Measurements from ENCODE around the gene PLIN4.

Gene PLIN4

DNA sequence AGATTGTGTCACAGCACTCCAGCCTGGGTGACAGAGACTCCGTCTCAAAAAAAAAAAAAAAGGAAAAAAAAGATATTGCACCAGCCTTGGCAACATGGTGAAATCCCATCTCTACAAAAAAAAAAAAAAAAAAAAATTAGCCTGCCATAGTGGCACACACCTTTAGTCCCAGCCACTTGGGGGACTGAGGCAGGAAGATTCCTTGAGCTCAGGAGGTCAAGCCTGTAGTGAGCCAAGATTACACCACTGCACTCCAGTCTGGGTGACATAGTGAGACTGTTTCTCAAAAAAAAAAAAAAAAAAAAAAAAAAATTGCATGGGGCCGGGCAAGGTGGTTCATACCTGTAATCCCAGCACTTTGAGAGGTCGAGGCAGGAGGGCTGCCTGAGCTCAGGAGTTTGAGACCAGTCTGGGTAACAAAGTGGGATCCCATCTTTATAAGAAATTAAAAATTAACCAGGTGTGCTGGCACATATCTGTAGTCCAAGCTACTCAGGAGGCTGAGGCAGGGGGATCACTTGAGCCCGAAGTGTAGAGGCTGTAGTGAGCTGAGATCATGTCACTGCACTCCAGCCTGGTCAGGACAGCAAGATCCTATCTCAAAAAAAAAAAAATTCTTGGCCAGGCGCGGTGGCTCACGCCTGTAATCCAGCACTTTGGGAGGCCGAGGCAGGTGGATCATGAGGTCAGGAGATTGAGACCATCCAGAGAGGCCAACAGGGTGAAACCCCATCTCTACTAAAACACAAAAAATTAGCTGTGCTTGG is 53.3 kb downstream of the PLIN4 start:
- TF ChIP-seq TOX (CRISPR knock-in tag; IDR thresholded peaks at IDR 0.05; ENCODE audit: borderline replicate concordance) (no peak), ISL1 (CRISPR knock-in tag; IDR thresholded peaks at IDR 0.05) (no peak), SNAI2 (CRISPR knock-in tag; IDR thresholded peaks at IDR 0.05) (no peak), ZNF70 (CRISPR knock-in tag; IDR thresholded peaks at IDR 0.05) (no peak), GLIS3 (CRISPR knock-in tag; IDR thresholded peaks at IDR 0.05) (no peak), ESRRG (CRISPR knock-in tag; IDR thresholded peaks at IDR 0.05) (no peak), CSDC2 (CRISPR knock-in tag; IDR thresholded peaks at IDR 0.05) (no peak), ARNTL (CRISPR knock-in tag; IDR thresholded peaks at IDR 0.05; ENCODE audit: borderline replicate concordance, low read depth) (no peak), RARB (CRISPR knock-in tag; IDR thresholded peaks at IDR 0.05) (no peak), OSR1 (CRISPR knock-in tag; IDR thresholded peaks at IDR 0.05) (no peak), ZFP30 (CRISPR knock-in tag; IDR thresholded peaks at IDR 0.05) (no peak), ZC3H10 (CRISPR knock-in tag; IDR thresholded peaks at IDR 0.05) (no peak), TCF4 (CRISPR knock-in tag; IDR thresholded peaks at IDR 0.05; ENCODE audit: borderline replicate concordance) (no peak)
- TF ChIP-seq, protein P1, sequence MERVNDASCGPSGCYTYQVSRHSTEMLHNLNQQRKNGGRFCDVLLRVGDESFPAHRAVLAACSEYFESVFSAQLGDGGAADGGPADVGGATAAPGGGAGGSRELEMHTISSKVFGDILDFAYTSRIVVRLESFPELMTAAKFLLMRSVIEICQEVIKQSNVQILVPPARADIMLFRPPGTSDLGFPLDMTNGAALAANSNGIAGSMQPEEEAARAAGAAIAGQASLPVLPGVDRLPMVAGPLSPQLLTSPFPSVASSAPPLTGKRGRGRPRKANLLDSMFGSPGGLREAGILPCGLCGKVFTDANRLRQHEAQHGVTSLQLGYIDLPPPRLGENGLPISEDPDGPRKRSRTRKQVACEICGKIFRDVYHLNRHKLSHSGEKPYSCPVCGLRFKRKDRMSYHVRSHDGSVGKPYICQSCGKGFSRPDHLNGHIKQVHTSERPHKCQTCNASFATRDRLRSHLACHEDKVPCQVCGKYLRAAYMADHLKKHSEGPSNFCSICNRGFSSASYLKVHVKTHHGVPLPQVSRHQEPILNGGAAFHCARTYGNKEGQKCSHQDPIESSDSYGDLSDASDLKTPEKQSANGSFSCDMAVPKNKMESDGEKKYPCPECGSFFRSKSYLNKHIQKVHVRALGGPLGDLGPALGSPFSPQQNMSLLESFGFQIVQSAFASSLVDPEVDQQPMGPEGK (CRISPR knock-in tag; IDR thresholded peaks at IDR 0.05; ENCODE audit: borderline replicate concordance) = no peak
- TF ChIP-seq, protein P2, sequence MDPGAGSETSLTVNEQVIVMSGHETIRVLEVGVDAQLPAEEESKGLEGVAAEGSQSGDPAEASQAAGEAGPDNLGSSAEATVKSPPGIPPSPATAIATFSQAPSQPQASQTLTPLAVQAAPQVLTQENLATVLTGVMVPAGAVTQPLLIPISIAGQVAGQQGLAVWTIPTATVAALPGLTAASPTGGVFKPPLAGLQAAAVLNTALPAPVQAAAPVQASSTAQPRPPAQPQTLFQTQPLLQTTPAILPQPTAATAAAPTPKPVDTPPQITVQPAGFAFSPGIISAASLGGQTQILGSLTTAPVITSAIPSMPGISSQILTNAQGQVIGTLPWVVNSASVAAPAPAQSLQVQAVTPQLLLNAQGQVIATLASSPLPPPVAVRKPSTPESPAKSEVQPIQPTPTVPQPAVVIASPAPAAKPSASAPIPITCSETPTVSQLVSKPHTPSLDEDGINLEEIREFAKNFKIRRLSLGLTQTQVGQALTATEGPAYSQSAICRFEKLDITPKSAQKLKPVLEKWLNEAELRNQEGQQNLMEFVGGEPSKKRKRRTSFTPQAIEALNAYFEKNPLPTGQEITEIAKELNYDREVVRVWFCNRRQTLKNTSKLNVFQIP (CRISPR knock-in tag; IDR thresholded peaks at IDR 0.05; ENCODE audit: borderline replicate concordance, low read depth) = no peak
- TF ChIP-seq, protein P3, sequence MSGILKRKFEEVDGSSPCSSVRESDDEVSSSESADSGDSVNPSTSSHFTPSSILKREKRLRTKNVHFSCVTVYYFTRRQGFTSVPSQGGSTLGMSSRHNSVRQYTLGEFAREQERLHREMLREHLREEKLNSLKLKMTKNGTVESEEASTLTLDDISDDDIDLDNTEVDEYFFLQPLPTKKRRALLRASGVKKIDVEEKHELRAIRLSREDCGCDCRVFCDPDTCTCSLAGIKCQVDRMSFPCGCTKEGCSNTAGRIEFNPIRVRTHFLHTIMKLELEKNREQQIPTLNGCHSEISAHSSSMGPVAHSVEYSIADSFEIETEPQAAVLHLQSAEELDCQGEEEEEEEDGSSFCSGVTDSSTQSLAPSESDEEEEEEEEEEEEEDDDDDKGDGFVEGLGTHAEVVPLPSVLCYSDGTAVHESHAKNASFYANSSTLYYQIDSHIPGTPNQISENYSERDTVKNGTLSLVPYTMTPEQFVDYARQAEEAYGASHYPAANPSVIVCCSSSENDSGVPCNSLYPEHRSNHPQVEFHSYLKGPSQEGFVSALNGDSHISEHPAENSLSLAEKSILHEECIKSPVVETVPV (CRISPR knock-in tag; IDR thresholded peaks at IDR 0.05) = no peak
- TF ChIP-seq, protein P4, sequence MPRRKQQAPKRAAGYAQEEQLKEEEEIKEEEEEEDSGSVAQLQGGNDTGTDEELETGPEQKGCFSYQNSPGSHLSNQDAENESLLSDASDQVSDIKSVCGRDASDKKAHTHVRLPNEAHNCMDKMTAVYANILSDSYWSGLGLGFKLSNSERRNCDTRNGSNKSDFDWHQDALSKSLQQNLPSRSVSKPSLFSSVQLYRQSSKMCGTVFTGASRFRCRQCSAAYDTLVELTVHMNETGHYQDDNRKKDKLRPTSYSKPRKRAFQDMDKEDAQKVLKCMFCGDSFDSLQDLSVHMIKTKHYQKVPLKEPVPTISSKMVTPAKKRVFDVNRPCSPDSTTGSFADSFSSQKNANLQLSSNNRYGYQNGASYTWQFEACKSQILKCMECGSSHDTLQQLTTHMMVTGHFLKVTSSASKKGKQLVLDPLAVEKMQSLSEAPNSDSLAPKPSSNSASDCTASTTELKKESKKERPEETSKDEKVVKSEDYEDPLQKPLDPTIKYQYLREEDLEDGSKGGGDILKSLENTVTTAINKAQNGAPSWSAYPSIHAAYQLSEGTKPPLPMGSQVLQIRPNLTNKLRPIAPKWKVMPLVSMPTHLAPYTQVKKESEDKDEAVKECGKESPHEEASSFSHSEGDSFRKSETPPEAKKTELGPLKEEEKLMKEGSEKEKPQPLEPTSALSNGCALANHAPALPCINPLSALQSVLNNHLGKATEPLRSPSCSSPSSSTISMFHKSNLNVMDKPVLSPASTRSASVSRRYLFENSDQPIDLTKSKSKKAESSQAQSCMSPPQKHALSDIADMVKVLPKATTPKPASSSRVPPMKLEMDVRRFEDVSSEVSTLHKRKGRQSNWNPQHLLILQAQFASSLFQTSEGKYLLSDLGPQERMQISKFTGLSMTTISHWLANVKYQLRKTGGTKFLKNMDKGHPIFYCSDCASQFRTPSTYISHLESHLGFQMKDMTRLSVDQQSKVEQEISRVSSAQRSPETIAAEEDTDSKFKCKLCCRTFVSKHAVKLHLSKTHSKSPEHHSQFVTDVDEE (CRISPR knock-in tag; IDR thresholded peaks at IDR 0.05) = no peak
- ATAC-seq = no peak

DNA sequence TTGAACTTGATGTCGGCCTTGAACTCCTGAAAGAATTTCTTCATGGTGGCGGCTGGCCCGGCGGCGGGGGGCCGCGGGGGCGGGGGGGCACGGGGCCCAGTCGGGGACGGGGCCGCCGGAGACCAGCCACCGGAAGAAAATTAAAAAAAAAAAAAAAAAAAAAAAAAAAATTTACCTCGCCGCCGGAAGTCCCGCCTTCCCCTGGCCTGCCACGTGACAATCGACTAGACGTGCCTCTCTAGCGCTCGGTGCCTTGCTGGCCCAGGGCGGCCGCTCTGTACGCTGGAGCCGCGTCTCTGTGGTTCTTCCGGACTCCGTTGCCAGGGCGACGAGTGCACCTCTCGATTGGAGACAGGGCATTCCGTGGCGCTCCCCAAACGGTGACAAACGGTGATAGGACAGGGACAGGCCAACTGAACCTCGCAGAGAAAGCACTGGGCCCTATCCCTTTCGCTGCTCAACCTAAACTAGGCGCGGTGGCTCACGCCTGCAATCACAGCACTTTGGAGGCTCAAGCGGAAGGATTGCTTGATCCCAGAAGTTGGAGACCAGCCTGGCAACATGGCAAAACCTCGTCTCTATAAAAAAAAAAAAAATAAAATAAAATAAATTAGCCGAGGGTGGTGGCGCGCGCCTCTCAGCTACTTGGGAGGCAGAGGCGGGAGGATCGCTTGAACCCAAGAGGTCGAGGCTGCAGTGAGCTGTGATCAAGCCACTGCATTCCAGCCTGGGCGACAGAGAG is 60.5 kb downstream of the PLIN4 start, which contains the start of gene UBXN6:
Gene UBXN6 (minus strand): TSS at position 141 of the 742 bp plus-strand sequence. CDS start 97 bp downstream, at position 44.
- peak; percentile 88 for ATAC-seq
- TF ChIP-seq ZC3H10 (CRISPR knock-in tag; IDR thresholded peaks at IDR 0.05) (no peak), RARB (CRISPR knock-in tag; IDR thresholded peaks at IDR 0.05) (no peak), TCF4 (CRISPR knock-in tag; IDR thresholded peaks at IDR 0.05; ENCODE audit: borderline replicate concordance) (no peak), ZFP3 (CRISPR knock-in tag; IDR thresholded peaks at IDR 0.05) (no peak), BACH2 (CRISPR knock-in tag; IDR thresholded peaks at IDR 0.05; ENCODE audit: borderline replicate concordance) (no peak), TOX (CRISPR knock-in tag; IDR thresholded peaks at IDR 0.05; ENCODE audit: borderline replicate concordance) (no peak), SNAI2 (CRISPR knock-in tag; IDR thresholded peaks at IDR 0.05) (no peak), PPARA (CRISPR knock-in tag; IDR thresholded peaks at IDR 0.05; ENCODE audit: borderline replicate concordance) (no peak), ZFP30 (CRISPR knock-in tag; IDR thresholded peaks at IDR 0.05) (no peak), ZNF8 (CRISPR knock-in tag; IDR thresholded peaks at IDR 0.05) (no peak), ZNF565 (CRISPR knock-in tag; conservative IDR thresholded peaks at IDR 0.05; ENCODE audit: low read depth) (no peak)
- TF ChIP-seq, protein P4 (CRISPR knock-in tag; IDR thresholded peaks at IDR 0.05) = no peak
- TF ChIP-seq, protein P5, sequence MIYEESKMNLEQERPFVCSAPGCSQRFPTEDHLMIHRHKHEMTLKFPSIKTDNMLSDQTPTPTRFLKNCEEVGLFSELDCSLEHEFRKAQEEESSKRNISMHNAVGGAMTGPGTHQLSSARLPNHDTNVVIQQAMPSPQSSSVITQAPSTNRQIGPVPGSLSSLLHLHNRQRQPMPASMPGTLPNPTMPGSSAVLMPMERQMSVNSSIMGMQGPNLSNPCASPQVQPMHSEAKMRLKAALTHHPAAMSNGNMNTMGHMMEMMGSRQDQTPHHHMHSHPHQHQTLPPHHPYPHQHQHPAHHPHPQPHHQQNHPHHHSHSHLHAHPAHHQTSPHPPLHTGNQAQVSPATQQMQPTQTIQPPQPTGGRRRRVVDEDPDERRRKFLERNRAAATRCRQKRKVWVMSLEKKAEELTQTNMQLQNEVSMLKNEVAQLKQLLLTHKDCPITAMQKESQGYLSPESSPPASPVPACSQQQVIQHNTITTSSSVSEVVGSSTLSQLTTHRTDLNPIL (CRISPR knock-in tag; IDR thresholded peaks at IDR 0.05; ENCODE audit: low read depth) = no peak
- TF ChIP-seq, protein P1 (CRISPR knock-in tag; IDR thresholded peaks at IDR 0.05; ENCODE audit: borderline replicate concordance) = no peak
